GM19468 (cell line): ENCODE results near the gene TSPAN16.
"Not testable (repeated sequence)": the region's sequence is repeated elsewhere in the genome, so short reads cannot be mapped to it uniquely, and the experiment has no call there.

Experiments used
- ATAC-seq: cut with Tn5 transposase; IDR thresholded peaks from one replicate; pipeline ENCODE4 v1.9.1; 2021; ENCODE audit warnings: mild to moderate bottlenecking, moderate library complexity, moderate number of reproducible peaks; ENCODE audit not compliant: unreplicated experiment; ENCODE audit errors: extremely low read depth

TSPAN16 gene

GRCh38 chr19:11299946-11300810 lies 4.2 kb downstream of the TSPAN16 start:
- no peak for ATAC-seq

- ATAC-seq: no peak
Measured at GRCh38 chr19:11300811-11301120, 4.8 kb downstream of the TSPAN16 start.

DNA sequence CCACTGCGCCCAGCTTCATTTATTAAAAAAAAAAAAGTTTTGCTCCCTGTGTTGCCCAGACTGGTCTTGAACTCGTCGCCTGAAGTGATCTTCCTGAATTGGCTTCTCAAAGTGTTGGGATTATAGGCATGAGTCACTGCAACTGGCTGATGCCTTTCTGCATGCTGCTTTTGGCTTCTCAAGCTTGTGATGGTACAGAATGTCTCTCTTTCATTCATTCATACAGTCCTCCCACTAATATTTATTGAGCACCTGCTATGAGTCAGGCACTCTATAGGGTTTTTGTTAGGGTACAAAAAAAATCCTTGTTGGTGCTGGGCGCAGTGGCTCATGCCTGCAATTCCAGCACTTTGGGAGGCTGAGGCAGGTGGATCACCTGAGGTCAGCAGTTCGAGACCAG lies 9.0 kb downstream of the TSPAN16 start:
- no peak for ATAC-seq

GRCh38 chr19:11306337-11306736 lies 10.4 kb downstream of the TSPAN16 start:
- ATAC-seq: no peak

DNA sequence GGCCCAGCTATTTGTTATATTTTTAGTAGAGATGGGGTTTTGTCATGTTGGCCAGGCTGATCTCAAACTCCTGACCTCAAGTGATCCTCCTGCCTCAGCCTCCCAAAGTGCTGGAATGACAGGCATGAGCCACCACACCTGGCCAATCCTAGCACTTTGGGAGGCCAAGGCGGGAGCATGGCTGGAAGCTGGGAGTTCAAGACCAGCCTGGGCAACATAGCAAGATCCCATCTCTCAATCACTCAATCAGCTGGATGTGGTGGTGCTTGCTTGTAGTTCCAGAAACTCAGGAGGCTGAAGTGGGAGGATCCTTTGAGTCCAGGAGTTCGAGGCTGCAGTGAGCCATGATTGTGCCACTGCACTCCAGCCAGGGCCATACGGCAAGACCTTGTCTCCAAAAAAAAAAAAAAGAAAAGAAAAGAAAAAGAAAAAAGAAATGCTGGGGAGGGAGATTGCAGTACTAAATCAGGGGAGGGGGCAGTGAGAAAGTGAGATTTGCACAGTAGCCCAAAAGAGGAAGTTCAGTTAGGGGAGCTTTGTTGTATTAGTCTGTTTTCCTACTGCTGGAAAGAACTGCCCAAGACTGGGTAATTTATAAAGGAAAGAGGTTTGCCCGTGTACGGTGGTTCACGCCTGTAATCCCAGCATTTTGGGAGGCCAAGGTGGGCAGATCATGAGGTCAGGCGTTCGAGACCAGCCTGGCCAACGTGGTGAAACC lies 24.5 kb downstream of the TSPAN16 start:
- not testable (repeated sequence) for ATAC-seq

DNA sequence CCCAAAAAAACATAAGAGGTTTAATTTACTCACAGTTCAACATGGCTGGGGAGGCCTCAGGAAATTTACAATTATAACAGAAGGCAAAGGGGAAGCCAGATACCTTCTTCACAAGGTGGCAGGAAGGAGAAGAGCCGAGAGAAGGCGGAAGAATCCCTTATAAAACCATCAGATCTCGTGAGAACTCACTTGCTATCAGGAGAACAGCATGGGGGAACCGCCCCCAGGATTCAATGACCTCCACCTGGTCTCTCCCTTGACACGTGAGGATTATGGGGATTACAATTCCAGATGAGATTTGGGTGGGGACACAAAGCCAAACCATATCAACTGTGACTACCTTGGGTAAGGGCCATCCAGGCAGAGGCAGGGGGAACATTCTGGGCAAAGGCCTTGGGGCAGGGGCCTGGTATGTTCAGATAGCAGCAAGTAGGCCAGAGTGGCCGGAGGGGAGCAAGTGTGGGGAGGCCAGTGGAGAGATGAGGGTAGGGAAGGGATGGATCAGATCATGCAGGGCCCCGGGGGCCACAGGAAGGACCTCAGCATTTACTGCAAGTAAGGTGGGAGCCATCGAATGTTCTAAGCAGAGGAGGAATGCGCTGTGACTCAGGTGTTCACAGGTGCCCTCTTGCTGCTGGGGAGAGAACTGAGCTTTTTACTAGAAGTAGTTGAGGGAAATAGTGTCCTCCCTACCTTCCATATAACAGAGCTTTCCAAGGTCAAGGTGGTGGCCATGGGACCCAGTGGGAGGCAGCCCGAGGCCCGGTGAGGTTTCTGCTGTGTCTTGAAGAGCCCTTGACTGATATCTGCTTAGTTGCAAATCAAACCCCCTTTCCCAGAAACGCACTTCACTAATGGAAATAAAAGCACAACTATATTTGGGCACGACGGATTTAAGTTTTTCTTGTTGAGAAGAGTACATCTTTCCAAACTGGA lies 25.5 kb downstream of the TSPAN16 start:
- ATAC-seq: no peak

DNA sequence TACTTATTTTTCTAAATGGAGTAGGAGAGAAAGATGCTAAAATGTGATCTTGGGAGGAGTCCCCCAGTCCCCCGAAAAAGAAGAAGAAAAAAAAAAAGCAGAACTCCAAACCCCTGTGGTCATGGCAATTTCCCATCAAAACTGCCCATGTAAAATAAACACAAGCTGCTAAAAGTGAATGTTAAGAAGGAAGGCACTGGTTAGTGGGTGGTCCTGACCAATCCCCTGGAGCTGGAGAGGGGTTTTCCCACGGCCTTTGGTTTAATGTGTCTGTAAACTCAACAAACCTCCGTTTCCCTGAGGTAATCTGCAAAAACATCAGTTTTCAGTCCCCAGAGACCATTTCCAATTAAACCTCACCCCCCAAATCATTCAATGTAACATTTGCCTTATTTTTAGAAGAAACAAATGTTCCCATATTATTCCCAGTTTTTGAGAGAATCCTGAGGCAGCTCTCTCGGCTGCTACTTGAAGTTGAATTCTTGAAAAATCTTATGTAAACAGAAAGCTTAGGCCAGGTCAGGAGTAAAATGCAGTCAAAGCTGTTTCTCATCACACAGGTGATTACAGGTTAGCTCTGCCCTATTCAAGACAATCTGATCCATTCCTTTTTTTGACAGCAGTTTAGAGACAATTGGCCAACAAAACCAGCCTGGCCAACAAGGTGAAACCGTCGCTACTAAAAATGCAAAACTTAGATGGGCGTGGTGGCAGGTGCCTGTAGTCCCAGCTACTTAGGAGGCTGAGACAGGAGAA lies 26.5 kb downstream of the TSPAN16 start:
- no peak for ATAC-seq

DNA sequence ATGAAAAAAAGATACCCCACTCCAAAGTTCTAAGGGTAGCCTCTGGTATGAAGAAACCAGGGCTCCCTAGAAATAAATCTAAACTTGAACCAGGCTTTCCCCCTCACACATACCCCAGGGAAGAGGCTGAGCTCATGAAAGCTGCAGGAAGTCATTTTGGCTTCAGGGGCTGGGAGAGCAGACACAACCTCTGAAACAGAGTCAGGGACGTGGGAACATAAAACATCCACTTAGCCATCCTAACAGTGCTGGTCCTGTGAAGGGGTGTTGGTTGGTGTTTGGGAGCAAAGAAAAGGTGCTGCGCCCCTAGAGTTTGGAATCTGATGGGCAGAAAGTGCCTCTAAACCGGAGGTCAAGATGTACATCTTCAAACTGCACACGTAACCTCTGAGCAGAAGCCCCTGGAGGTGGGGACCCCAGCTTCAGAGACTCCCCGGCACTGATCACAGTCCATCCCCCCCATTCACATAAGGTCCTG lies 27.7 kb downstream of the TSPAN16 start:
- ATAC-seq: no peak

- ATAC-seq: no peak
Measured at GRCh38 chr19:11324079-11324661, 28.2 kb downstream of the TSPAN16 start.

DNA sequence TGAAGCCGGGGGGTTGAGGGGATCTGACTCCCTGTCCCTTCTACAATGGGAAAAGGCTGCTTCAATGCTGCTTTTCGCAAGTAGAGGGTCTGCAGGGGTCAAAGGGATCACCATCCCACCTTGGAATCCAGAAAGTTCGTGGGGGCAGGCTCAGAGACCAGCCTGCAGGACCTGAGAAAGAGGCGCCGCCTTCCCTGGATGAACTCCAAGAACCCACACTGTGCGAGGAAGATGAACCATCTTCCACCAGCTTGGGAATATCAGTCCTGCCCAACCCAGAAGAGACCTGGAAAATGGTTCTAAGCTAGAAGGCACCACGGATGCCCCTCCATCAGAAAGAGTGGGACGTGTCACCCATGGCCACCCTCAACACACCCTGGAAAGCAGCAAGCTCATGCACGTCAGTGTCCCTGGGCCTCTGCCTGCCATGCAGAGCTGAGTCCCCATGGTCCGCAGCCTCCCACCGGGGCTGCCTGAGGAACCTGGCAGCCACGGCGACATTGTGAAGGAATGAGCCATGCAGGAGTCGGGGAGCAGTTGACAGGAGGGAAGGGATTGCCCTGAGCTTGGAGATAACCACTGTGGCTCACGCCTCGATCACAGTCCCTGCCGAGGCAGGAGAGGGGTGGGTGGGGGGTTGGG lies 28.9 kb downstream of the TSPAN16 start:
- ATAC-seq: no peak

GRCh38 chr19:11325544-11325943 lies 29.6 kb downstream of the TSPAN16 start:
- ATAC-seq: no peak

- ATAC-seq: no peak
Measured at GRCh38 chr19:11330127-11330526, 34.2 kb downstream of the TSPAN16 start.

DNA sequence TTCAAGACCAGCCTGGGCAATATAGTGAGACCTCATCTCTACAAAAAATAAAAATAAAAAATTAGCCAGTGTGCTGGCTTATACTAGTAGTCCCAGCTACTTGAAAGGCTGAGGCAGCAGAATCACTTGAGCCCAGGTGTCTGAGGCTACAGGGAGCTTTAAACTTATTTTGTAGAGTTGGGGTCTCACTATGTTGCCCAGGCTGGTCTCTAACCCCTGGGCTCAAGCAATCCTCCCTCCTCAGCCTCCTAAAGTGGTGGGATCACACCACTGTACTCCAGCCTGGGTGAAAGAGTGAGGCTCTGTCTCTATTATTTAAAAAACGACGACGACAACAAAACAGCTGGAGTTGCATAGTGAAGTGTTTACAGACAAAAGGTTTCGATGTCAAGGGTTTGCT lies 35.5 kb downstream of the TSPAN16 start:
- no peak for ATAC-seq

GRCh38 chr19:11332822-11333221 lies 36.9 kb downstream of the TSPAN16 start:
- ATAC-seq: no peak

DNA sequence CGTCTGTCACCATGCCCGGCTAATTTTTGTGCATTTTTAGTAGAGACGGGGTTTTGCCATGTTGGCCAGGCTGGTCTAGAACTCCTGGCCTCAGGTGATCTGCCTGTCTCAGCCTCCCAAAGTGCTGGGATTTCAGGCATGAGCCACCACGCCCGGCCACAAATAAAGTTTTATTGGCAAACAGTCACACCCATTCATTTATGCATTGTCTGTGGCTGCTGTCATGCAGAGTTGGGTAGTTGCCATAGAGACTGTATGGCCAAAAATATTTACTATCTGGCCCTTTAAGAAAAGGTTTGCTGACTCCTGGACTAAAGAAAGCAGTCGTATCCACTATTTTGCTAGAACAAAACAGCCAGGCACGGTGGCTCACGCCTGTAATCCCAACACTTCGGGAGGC lies 37.9 kb downstream of the TSPAN16 start:
- ATAC-seq: not testable (repeated sequence)

- ATAC-seq: no peak
Measured at GRCh38 chr19:11335449-11336146, 39.6 kb downstream of the TSPAN16 start.

GRCh38 chr19:11337080-11337479 lies 41.1 kb downstream of the TSPAN16 start:
- ATAC-seq: no peak

- ATAC-seq: no peak
Measured at GRCh38 chr19:11338121-11338520, 42.2 kb downstream of the TSPAN16 start.
